Activated CD8-positive, alpha-beta memory T cell treated with anti-CD3 and anti-CD28 coated beads, Interleukin-2, amount 50 U/mL, for 1 hour (primary cell): Measurements from ENCODE around the gene PTPN14.

Experiments used
- DNase-seq: peaks from one replicate; pipeline ENCODE4 v3.0.0-alpha.2; 2020; ENCODE audit errors: extremely low read depth

PTPN14 gene

DNA sequence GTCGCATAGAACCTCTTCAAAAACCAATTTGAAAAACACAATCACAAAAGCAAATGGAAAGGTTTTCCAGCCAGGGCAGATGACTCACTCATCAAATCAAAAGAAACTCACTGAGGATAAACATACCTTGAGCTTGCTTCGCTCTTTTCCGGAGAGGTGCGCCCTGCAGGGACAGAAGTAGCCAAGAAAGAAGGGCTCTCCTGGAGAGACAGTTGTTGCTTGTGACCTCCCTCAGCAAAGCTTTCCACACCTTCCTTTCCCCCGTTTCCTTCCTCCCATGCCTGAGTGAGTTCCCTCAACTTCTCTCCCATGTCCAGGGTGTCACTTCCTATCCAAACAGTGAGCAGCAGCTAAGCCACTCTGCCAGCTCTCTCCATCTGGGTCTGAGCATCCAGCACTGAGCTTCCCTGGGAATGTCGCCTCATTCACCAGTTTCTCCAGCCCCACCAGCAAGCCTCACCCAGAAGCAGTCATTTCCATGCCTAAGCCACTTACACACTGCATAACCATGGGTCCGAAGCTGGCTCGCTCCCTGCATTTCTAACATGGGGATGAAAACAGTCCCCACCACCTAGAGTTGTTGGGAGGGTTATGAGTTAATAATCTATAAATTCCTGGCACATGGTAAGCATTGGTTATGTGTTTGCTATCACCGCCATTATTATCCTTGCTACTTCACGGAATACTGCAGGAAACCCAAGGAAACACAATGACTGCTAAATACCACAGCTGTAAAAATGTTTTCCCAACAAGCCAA is 75.0 kb downstream of the PTPN14 start:
- DNase-seq: no peak

DNA sequence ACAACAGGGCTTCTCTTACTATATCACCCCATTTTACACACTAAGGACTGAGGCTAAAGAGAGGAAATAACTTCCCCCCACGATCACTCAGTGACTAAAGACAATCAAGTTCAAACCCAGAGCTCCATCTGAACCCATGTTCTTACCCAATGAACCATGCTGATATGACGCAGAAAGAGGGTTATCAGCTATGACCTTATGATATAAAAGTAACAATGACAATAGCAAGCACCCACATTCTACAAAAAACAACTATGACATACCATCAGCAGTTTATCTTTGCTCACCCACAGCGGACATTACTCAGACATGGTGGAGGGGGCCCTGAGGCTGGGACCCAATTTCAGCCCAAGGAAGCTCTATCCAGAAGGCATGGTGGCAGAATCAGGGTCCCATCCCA is 75.7 kb downstream of the PTPN14 start:
- DNase-seq: no peak

DNA sequence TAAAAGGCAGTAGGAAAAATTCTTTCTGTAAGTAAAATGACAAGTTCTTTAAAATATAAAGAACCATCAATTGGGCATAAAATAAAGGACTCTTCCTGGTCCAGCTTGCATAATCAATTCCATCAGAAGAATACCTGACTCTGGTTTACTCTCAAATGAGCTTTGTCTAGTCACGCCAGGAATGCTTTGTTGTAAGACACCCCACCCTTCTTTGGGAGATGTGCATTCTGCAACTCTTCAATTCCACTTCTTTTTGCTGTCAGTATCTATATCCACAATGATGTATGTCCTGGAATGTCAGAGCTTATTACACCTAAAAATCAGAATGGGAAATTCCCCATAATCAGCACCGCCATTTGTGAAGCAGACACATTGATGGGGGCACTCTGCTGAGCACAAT is 76.1 kb downstream of the PTPN14 start:
- no peak for DNase-seq

- no peak for DNase-seq
These were observed 76.9 kb downstream of the PTPN14 start for GRCh38 chr1:214474467-214474866.

DNA sequence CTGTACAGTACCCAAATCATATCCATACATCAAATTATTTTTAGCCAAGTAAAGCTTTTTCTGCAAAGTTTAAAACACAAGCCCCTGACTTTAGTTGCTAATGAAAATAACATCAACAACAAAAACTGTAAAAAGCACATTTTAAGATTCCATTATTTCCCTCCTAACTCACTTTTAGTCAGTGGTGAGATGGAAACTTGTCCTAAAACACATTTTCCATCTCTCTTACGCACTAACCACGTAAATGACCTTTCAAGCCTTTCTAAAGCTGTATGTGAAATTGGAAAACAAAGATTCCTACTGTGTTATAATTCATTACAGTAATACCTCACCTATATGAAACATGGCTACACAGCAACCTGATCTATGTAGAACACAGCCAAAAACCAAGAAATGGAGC is 77.5 kb downstream of the PTPN14 start:
- DNase-seq: no peak

DNA sequence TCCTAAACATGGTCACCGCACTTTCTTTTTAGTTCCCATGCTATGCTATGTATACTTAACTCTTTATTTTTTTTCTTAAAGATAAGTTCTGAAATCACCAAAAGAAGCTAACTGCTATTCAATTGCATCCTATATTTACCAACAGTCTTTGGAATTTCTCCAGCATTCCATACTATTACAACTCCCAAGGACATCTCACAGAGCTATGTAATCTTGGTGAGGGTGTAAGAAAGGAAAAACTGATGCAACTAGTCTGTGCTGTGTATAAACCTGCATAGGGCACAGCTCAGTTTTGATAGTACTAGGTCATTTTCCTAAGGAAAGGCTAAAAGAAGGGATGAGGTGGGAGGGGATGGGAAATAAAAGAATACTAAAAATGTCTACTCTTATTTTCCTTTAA is 78.0 kb downstream of the PTPN14 start:
- DNase-seq: no peak

DNA sequence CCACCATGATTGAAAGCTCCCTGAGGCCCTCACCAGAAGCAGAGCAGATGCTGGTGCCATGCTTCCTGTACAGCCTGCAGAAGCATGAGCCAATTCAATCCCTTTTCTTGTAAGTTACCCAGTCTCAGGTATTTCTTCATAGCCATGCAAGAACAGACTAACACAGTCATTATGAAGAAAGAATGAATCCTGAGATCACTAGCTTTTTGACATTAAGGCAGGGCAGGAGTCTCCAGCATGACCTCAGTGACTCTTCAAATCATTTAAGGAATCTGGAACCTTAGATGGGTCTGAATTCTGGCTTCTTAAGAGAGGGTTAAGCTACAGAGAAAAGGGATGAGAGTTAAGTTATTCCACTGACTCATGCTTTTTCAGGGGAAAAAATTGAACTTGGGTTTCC is 79.0 kb downstream of the PTPN14 start:
- DNase-seq: no peak

- DNase-seq: no peak
These were observed 79.9 kb downstream of the PTPN14 start for GRCh38 chr1:214471458-214471857.

DNA sequence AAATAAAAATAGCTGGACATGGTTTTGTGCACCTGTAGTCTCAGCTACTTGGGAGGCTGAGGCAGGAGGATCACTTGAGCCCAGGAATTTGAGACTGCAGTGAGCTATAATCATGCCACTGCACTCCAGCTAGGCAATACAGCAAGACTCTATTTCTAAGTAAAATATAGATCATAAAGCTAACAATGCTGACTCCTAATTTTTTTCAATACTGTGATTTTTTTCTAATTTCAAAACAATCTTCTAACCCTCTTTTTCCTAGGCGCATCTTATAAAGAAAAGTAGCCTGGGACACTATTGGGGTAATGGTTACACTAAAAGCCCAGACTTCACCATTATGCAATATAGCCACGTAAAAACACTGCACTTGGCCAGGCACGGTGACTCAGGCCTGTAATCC is 81.3 kb downstream of the PTPN14 start:
- no peak for DNase-seq

DNA sequence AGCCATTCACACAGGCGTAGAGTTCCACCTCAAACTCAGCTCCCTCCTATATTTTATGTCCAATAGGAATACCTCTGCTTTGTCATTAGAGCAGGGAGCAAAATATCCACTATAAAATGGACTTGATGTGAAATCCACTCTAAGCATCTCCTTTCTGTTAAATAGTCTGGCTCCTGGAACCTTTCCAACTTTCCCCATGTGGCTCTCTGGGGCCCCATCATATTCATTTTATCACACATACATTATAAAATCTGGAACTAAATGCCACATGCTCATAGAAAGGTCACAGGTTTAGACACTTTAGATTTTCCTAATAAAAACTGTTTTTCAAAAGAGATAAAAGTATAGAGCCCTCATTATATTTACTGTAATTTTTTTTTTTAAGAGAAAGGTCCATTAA is 82.1 kb downstream of the PTPN14 start:
- no peak for DNase-seq

DNA sequence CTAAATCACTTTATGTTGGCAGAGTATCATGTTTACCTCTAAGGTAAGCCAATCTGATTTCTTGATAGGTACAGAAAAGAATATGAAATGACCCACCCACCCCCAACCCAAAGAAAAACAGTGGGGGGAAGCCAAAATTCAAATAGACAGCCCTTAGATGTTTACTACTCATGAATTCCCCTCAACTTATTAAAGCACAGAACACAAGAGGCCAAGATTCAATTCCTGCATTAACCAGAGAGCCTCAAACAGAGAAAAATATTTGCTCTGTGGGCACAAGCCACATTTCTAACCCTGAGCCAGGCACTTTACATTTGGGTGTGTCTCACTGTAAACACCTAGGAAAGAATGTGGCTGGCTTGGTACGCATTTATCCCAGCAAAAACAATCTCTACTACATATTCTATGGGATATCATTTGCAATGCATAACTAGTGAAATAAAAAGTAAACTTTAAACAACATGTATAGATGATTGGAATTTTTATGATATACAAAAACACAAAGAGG is 84.3 kb downstream of the PTPN14 start:
- DNase-seq: no peak

DNA sequence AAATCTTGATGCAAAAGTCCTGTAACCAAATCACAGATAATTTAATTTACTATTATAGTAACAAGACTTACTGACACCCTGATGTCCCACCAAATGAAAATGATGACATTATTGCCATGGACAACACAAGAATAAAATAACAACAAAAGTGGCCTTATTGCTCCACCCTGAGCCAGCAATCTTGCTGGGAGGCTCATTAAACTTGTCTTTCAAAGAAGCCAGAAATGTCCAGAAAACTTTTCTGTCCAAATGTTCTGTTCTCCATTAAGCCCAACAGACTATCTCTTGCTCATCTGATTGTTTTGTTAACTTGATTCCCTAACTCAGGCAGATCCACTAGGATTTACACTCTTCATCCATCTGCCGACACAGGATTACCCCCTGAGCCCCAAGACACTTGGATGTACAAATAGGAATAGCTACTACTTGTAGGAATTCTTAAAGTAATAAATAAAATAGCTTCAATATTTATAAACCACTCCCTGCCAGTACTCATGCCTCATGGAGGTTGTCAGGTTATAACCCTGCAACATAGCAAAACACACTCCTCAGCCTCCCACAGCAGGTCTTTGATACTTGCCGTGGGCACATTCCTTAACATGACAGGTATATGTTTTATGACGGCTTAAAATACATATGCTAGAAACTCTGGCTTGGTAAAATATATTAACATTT is 84.9 kb downstream of the PTPN14 start:
- no peak for DNase-seq

DNA sequence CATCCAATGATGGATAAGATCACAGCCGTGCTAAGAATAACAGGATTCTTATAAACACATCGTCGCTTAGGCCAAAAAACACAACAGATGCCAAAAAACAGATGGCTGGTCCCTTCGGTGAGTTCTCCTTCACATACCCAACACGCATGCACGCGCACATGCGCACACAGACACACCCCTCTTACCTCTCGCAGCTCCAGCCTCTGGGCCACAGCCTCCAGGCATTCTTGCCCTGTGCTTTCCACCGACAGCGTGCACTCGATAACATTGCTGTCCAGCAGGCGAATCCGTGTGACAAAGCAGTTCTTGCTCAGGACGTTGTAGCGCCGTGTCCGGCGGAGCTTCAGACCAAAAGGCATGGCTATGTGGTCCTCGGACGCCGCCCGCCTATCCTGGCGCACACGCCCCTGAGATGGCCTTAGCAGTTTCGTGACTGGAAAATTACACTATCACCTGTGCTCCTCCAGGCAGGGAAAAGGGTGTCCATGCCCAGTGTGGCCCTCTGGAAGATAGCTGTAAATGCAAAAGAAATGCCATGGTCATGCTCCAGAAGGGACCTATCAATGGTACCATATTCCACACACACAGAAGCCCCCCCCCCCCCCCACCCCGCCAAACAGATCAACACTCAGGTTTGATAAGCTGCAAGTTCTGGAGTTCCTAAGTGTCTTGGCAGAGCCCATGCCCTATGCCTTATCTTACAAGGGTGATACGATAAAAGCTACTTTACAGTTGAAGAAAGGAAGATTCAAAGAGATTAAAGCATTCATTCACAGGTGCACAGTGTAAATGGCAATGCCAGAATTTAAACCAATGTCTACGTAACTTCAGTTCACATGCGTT is 86.7 kb downstream of the PTPN14 start:
- DNase-seq: no peak

GRCh38 chr1:214463596-214463995 is 87.8 kb downstream of the PTPN14 start:
- DNase-seq: no peak

DNA sequence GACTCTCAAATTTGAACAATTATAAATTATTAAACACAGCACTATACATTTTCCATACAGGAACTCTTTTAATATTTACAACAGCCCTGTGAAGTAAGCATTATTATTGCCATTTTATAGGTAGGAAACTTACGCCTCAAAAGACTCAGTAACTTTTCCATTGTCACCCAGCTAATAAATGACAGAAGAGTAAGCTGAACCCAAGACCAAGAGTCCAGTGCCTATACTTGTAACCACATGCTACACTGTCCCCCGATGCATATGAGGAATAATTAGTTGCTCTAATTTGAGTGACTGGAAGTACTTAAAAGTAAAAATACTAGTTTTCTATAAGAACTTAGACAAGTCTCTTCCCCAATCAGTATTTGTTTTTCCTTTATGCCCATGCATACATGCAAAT is 88.5 kb downstream of the PTPN14 start:
- DNase-seq: no peak

GRCh38 chr1:214461305-214461704 is 90.1 kb downstream of the PTPN14 start:
- DNase-seq: no peak

DNA sequence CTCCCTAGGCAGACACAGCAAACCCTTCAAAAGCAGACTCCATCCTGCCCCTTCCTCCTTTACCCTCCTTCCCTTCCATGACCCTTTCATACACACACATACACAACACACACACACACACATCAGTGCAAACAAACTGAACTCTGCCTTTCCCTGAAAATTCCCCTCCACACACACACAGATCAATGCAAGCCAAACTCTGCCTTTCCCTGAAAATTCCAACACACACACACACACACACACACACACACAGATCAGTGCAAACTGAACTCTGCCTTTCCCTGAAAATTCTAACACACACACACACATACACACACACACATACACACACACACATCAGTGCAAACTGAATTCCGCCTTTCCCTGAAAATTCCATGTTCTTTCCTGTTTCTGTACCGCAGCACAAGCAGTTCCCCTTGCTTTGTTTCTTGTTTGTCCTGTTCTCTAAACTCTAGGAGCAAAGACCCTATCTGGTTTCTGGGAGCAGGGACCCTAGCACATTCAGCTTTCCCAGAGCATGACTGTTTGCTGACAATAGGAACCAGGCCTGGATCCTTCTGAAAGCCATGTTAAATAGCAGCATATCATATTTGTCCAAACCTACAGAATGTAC is 91.0 kb downstream of the PTPN14 start:
- DNase-seq: no peak

- DNase-seq: no peak
These were observed 91.5 kb downstream of the PTPN14 start for GRCh38 chr1:214459895-214460294.

- no peak for DNase-seq
These were observed 92.9 kb downstream of the PTPN14 start for GRCh38 chr1:214458541-214458940.

- no peak for DNase-seq
These were observed 95.2 kb downstream of the PTPN14 start for GRCh38 chr1:214455971-214456867.

- no peak for DNase-seq
These were observed 95.9 kb downstream of the PTPN14 start for GRCh38 chr1:214455479-214455878.
